ENCODE data around the gene BTN1A1.
A peak's percentile ranks its signal among the peaks of the same experiment; 100 is the strongest.
"Not testable (repeated sequence)": the region's sequence is repeated elsewhere in the genome, so short reads cannot be mapped to it uniquely, and the experiment has no call there.

BTN1A1 gene

GRCh38 chr6:26543953-26544352, 43.9 kb downstream of the BTN1A1 start:
- FAIRE-seq (no peak), DNase-seq (ENCODE audit: insufficient read length, low spot score) (no peak)
- TF ChIP-seq SPI1 (IDR thresholded peaks at IDR 0.05; ENCODE audit: low read depth, low read length) (no peak), POLR2AphosphoS5 (IDR thresholded peaks at IDR 0.05; ENCODE audit: low read depth, low read length) (no peak), TAF1 (IDR thresholded peaks at IDR 0.05; ENCODE audit: low read depth, low read length) (no peak), POU2F2 (IDR thresholded peaks at IDR 0.05; ENCODE audit: low read depth, low read length) (no peak), POLR2A (IDR thresholded peaks at IDR 0.05; ENCODE audit: low read depth, low read length) (no peak), PAX5 (IDR thresholded peaks at IDR 0.05; ENCODE audit: insufficient read depth, low read length, severe bottlenecking) (no peak)

- DNase-seq (ENCODE audit: insufficient read length, low spot score), result no peak
- no peak for FAIRE-seq
- TF ChIP-seq SPI1 (IDR thresholded peaks at IDR 0.05; ENCODE audit: low read depth, low read length), result no peak
- no peak for TF ChIP-seq TAF1 (IDR thresholded peaks at IDR 0.05; ENCODE audit: low read depth, low read length)
- TF ChIP-seq POU2F2 (IDR thresholded peaks at IDR 0.05; ENCODE audit: low read depth, low read length), result no peak
- TF ChIP-seq POLR2AphosphoS5 (IDR thresholded peaks at IDR 0.05; ENCODE audit: low read depth, low read length), result no peak
- no peak for TF ChIP-seq PAX5 (IDR thresholded peaks at IDR 0.05; ENCODE audit: insufficient read depth, low read length, severe bottlenecking)
- TF ChIP-seq POLR2A (IDR thresholded peaks at IDR 0.05; ENCODE audit: low read depth, low read length), result no peak
Measured at GRCh38 chr6:26544473-26544872, 44.4 kb downstream of the BTN1A1 start.

DNA sequence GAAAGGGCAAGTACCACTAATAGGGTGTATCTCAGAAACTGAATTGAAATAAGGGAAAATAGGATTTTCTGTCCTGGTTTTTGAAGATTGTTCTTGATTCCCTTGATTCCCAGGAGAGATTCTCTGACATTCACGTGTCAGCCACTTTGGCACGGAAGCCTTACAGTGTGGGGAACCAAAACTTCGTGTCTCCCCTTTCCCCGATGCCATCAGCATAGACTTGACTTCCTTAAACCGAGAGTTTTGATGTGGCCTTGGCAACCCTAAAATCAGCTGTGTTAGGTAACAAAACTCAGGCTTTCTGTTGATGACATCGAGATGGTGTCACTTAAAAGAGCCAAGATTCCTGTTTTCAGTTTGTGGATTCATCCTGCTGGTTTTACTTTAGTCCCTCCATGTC, 45.5 kb downstream of the BTN1A1 start:
- FAIRE-seq, result no peak
- TF ChIP-seq PAX5 (IDR thresholded peaks at IDR 0.05; ENCODE audit: insufficient read depth, low read length, severe bottlenecking) (no peak), SPI1 (IDR thresholded peaks at IDR 0.05; ENCODE audit: low read depth, low read length) (no peak)
- DNase-seq (ENCODE audit: insufficient read length, low spot score), result no peak

DNA sequence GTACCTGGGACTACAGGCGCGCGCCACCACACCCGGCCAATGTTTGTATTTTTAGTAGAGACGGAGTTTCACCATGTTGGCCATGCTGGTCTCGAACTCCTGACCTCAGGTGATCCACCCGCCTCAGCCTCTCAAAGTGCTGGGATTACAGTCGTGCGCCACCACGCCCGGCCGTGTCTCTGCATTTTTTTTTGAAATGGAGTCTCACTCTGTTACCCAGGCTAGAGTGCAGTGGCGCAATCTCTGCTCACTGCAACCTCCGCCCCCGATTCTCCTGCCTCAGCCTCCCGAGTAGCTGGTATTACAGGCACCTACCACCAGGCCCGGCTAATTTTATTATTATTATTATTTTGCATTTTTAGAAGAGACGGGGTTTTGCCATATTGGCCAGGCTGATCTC, 47.3 kb downstream of the BTN1A1 start:
- not testable (repeated sequence) for DNase-seq (ENCODE audit: insufficient read length, low spot score); FAIRE-seq

- DNase-seq (ENCODE audit: insufficient read length, low spot score) (no peak), FAIRE-seq (no peak)
- TF ChIP-seq POU2F2 (IDR thresholded peaks at IDR 0.05; ENCODE audit: low read depth, low read length) (peak; percentile 16; the same call in 1 of the 2 replicates), TAF1 (IDR thresholded peaks at IDR 0.05; ENCODE audit: low read depth, low read length) (no peak), POLR2AphosphoS5 (IDR thresholded peaks at IDR 0.05; ENCODE audit: low read depth, low read length) (no peak), PAX5 (IDR thresholded peaks at IDR 0.05; ENCODE audit: insufficient read depth, low read length, severe bottlenecking) (no peak), POLR2A (IDR thresholded peaks at IDR 0.05; ENCODE audit: low read depth, low read length) (no peak), SPI1 (IDR thresholded peaks at IDR 0.05; ENCODE audit: low read depth, low read length) (no peak)
Measured at GRCh38 chr6:26550250-26550993, 50.3 kb downstream of the BTN1A1 start.

DNA sequence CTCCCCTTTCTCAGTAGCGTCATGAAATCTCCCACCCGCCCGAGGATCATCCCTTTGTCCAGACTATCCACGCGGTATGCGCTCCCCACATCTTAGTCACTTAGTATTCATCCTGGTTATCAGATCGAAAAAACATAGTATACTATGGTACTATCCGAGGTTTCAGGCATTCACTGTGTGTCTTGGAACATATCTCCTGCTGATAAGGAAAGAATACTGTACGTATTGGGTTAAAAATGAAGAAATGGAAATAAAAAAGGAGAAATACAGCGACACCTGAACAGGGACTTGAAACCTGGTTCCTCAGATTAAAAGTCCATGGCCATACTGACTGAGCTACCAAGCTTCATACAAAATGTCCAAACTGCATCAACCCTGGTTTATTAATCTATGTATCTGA, 52.1 kb downstream of the BTN1A1 start:
- no peak for TF ChIP-seq POU2F2 (IDR thresholded peaks at IDR 0.05; ENCODE audit: low read depth, low read length)
- no peak for TF ChIP-seq SPI1 (IDR thresholded peaks at IDR 0.05; ENCODE audit: low read depth, low read length)
- TF ChIP-seq TAF1 (IDR thresholded peaks at IDR 0.05; ENCODE audit: low read depth, low read length), result no peak
- no peak for TF ChIP-seq POLR2A (IDR thresholded peaks at IDR 0.05; ENCODE audit: low read depth, low read length)
- no peak for TF ChIP-seq PAX5 (IDR thresholded peaks at IDR 0.05; ENCODE audit: insufficient read depth, low read length, severe bottlenecking)
- TF ChIP-seq POLR2AphosphoS5 (IDR thresholded peaks at IDR 0.05; ENCODE audit: low read depth, low read length), result no peak
- DNase-seq (ENCODE audit: insufficient read length, low spot score) (no peak), FAIRE-seq (no peak)

- FAIRE-seq (no peak), DNase-seq (ENCODE audit: insufficient read length, low spot score) (no peak)
- no peak for TF ChIP-seq TAF1 (IDR thresholded peaks at IDR 0.05; ENCODE audit: low read depth, low read length)
Measured at GRCh38 chr6:26552640-26553188, 52.6 kb downstream of the BTN1A1 start.

DNA sequence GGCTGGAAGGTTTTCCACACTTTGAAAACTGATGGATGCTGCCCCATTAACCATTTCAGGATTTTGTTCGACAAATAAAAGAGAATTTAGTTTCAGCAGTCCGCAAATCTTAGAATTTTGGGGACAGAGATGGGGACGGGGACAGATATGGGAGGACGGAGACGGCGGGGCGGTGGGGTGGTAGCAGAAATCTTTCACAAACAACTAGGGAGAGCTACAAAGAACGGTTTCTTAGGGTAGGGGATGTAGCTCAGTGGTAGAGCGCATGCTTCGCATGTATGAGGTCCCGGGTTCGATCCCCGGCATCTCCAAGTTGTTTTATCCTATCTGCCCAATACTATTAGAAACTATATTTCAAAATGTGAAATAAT, 53.1 kb downstream of the BTN1A1 start:
- DNase-seq (ENCODE audit: insufficient read length, low spot score) (no peak), FAIRE-seq (no peak)
- TF ChIP-seq TAF1 (IDR thresholded peaks at IDR 0.05; ENCODE audit: low read depth, low read length), result no peak
- no peak for TF ChIP-seq POLR2A (IDR thresholded peaks at IDR 0.05; ENCODE audit: low read depth, low read length)
- TF ChIP-seq PAX5 (IDR thresholded peaks at IDR 0.05; ENCODE audit: insufficient read depth, low read length, severe bottlenecking), result no peak
- TF ChIP-seq SPI1 (IDR thresholded peaks at IDR 0.05; ENCODE audit: low read depth, low read length), result no peak

DNA sequence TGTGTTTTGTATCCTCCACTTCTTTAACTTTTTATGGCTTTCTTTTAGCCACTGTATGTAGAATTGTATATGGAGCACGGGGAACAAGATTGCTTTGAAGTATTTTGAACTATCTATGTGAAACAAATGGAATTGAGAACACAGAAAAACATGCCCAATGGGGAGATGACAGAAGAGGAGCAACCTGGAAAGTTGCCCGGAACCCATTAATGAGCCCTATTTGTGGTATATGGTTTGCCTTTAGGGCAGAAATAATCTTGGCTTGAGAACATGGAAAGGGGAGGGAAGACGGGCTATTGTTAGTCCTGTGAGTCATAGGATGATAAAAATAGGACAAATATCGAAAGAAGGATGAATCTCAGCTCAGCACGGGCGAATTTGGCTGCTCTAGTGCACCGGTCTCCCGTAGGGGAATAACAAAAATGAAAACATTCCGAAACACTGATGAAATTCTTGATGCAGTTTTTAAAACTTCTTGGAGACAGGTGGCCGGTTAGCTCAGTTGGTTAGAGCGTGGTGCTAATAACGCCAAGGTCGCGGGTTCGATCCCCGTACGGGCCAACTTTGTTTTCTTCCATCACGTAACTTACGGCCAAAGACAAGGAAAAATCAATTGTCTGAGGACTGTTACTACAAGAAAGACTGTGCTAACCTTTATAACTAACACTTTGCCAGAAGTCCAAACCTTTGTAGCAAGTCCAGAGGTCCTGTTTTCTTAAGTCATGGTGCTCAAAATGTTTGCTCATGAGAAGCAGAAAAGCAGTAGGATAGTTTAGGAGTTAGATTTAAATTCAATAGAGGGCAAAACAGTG, 53.7 kb downstream of the BTN1A1 start:
- DNase-seq (ENCODE audit: insufficient read length, low spot score) (no peak), FAIRE-seq (peak; percentile 79)
- TF ChIP-seq TAF1 (IDR thresholded peaks at IDR 0.05; ENCODE audit: low read depth, low read length) (no peak), POU2F2 (IDR thresholded peaks at IDR 0.05; ENCODE audit: low read depth, low read length) (0 out of 2 replicates have a peak, but pooled peaks have one; percentile 32), POLR2AphosphoS5 (IDR thresholded peaks at IDR 0.05; ENCODE audit: low read depth, low read length) (no peak)

GRCh38 chr6:26554447-26554696, 54.3 kb downstream of the BTN1A1 start:
- TF ChIP-seq TAF1 (IDR thresholded peaks at IDR 0.05; ENCODE audit: low read depth, low read length) (no peak), POLR2AphosphoS5 (IDR thresholded peaks at IDR 0.05; ENCODE audit: low read depth, low read length) (no peak)
- FAIRE-seq (peak; percentile 48), DNase-seq (ENCODE audit: insufficient read length, low spot score) (no peak)
